Measurements from ENCODE around the gene SMCO1.
"Not testable (repeated sequence)": the region's sequence is repeated elsewhere in the genome, so short reads cannot be mapped to it uniquely, and the experiment has no call there.

SMCO1 gene

GRCh38 chr3:196486263-196486662, 28.9 kb downstream of the SMCO1 start:
- no peak for DNase-seq

GRCh38 chr3:196477678-196478077, 37.5 kb downstream of the SMCO1 start:
- no peak for DNase-seq

- DNase-seq: no peak
Measured at GRCh38 chr3:196472286-196472685, 42.9 kb downstream of the SMCO1 start.

GRCh38 chr3:196471551-196471950, 43.6 kb downstream of the SMCO1 start:
- DNase-seq: no peak

GRCh38 chr3:196470182-196470581, 45.0 kb downstream of the SMCO1 start:
- DNase-seq: not testable (repeated sequence)

- DNase-seq: no peak
Measured at GRCh38 chr3:196463804-196464203, 51.3 kb downstream of the SMCO1 start.

GRCh38 chr3:196463478-196463756, 51.7 kb downstream of the SMCO1 start:
- no peak for DNase-seq

- DNase-seq: not testable (repeated sequence)
Measured at GRCh38 chr3:196462680-196463477, 52.3 kb downstream of the SMCO1 start.

GRCh38 chr3:196458063-196458462, 57.1 kb downstream of the SMCO1 start:
- no peak for DNase-seq

GRCh38 chr3:196457470-196457869, 57.7 kb downstream of the SMCO1 start:
- DNase-seq: not testable (repeated sequence)
